ENCODE results near the gene ARHGAP26. TPM values are rescaled to one million over a fixed set of nuclear protein-coding genes. Genes with fewer than 3 reads are reported as not detected.

Gene ARHGAP26
- polyA plus RNA-seq, 1 donor (not counting 4 experiments of a cell fraction or from before 2014, with no cell fraction given), result 3.9 TPM

- Histone ChIP-seq H3K4me2 (ENCODE audit: control insufficient read depth, extremely low read depth, insufficient read depth, low read depth, low read length) (no peak overlapping the region), H3K27ac (ENCODE audit: control insufficient read depth, insufficient read depth, low read length) (no peak overlapping the region), H2AFZ (ENCODE audit: control insufficient read depth, low read length) (no peak overlapping the region), H3K9me3 (ENCODE audit: control insufficient read depth, low read depth, low read length) (no peaks in the 10 kb centered on the region), H3K9ac (ENCODE audit: control insufficient read depth, extremely low read depth, insufficient read depth, low read length) (no peak overlapping the region), H3K79me2 (ENCODE audit: control insufficient read depth, insufficient read depth, low read length) (no peaks in the 10 kb centered on the region), H3K27me3 (ENCODE audit: control insufficient read depth, extremely low read depth, insufficient read depth, low read length) (no peaks in the 10 kb centered on the region), H3K36me3 (ENCODE audit: control insufficient read depth in 2 of 2, extremely low read depth in 1 of 2, insufficient read depth in 2 of 2, low read length in 2 of 2) (no peaks in the 10 kb centered on the region), H3K4me3 (ENCODE audit: control insufficient read depth in 2 of 3, extremely low read depth in 1 of 3, insufficient read depth in 2 of 3, low read depth in 1 of 3, low read length in 3 of 3) (no peak overlapping the region), H3K9me1 (ENCODE audit: control insufficient read depth, extremely low read depth, insufficient read depth, low read length) (no peaks in the 10 kb centered on the region), H3K4me1 (ENCODE audit: control insufficient read depth, extremely low read depth, insufficient read depth, low read length) (peaks cover 19% of the 10 kb centered on the region), H4K20me1 (ENCODE audit: control insufficient read depth, extremely low read depth, insufficient read depth, low read length) (no peaks in the 10 kb centered on the region)
- DNase-seq (ENCODE audit: low read depth, low spot score) (no peak), FAIRE-seq (no peak)
- dilution Hi-C loops (cut with MboI; ENCODE audit: extremely low pct_ligation_motif_present, low sequenced_read_pairs), result no loop called here
- no peak for TF ChIP-seq EZH2 (IDR thresholded peaks at IDR 0.05; ENCODE audit: low read length)
- no peak for TF ChIP-seq CTCF (optimal IDR thresholded peaks at IDR 0.05 in 1 of 3, IDR thresholded peaks at IDR 0.05 in 1 of 3, conservative IDR thresholded peaks at IDR 0.05 in 1 of 3; ENCODE audit: extremely low read depth in 1 of 3, insufficient read depth in 2 of 3, low read length in 3 of 3)
These were observed 416.4 kb downstream of the ARHGAP26 start for GRCh38 chr5:143186623-143187022.

- DNase-seq (ENCODE audit: low read depth, low spot score) (no peak), FAIRE-seq (no peak)
- Histone ChIP-seq H3K79me2 (ENCODE audit: control insufficient read depth, insufficient read depth, low read length) (no peaks in the 10 kb centered on the region), H3K4me3 (ENCODE audit: control insufficient read depth in 2 of 3, extremely low read depth in 1 of 3, insufficient read depth in 2 of 3, low read depth in 1 of 3, low read length in 3 of 3) (no peak overlapping the region), H2AFZ (ENCODE audit: control insufficient read depth, low read length) (no peak overlapping the region), H3K4me2 (ENCODE audit: control insufficient read depth, extremely low read depth, insufficient read depth, low read depth, low read length) (no peak overlapping the region), H3K4me1 (ENCODE audit: control insufficient read depth, extremely low read depth, insufficient read depth, low read length) (peaks cover 18% of the 10 kb centered on the region), H3K9me3 (ENCODE audit: control insufficient read depth, low read depth, low read length) (no peaks in the 10 kb centered on the region), H3K27ac (ENCODE audit: control insufficient read depth, insufficient read depth, low read length) (no peak overlapping the region), H3K27me3 (ENCODE audit: control insufficient read depth, extremely low read depth, insufficient read depth, low read length) (no peaks in the 10 kb centered on the region), H3K9ac (ENCODE audit: control insufficient read depth, extremely low read depth, insufficient read depth, low read length) (no peak overlapping the region), H3K36me3 (ENCODE audit: control insufficient read depth in 2 of 2, extremely low read depth in 1 of 2, insufficient read depth in 2 of 2, low read length in 2 of 2) (no peaks in the 10 kb centered on the region), H3K9me1 (ENCODE audit: control insufficient read depth, extremely low read depth, insufficient read depth, low read length) (no peaks in the 10 kb centered on the region), H4K20me1 (ENCODE audit: control insufficient read depth, extremely low read depth, insufficient read depth, low read length) (no peaks in the 10 kb centered on the region)
- dilution Hi-C loops (cut with MboI; ENCODE audit: extremely low pct_ligation_motif_present, low sequenced_read_pairs), result no loop called here
- TF ChIP-seq CTCF (optimal IDR thresholded peaks at IDR 0.05 in 1 of 3, IDR thresholded peaks at IDR 0.05 in 1 of 3, conservative IDR thresholded peaks at IDR 0.05 in 1 of 3; ENCODE audit: extremely low read depth in 1 of 3, insufficient read depth in 2 of 3, low read length in 3 of 3) (no peak), EZH2 (IDR thresholded peaks at IDR 0.05; ENCODE audit: low read length) (no peak)
These were observed 417.3 kb downstream of the ARHGAP26 start for GRCh38 chr5:143187495-143187894.

All from keratinocyte (primary cell).